Effector CD8-positive, alpha-beta T cell (primary cell): Measurements from ENCODE around the gene ZNF683.

Experiments used
- DNase-seq: peaks from one replicate; lab custom pipeline; 2025; lab: John Stamatoyannopoulos, UW

ZNF683 gene

DNA sequence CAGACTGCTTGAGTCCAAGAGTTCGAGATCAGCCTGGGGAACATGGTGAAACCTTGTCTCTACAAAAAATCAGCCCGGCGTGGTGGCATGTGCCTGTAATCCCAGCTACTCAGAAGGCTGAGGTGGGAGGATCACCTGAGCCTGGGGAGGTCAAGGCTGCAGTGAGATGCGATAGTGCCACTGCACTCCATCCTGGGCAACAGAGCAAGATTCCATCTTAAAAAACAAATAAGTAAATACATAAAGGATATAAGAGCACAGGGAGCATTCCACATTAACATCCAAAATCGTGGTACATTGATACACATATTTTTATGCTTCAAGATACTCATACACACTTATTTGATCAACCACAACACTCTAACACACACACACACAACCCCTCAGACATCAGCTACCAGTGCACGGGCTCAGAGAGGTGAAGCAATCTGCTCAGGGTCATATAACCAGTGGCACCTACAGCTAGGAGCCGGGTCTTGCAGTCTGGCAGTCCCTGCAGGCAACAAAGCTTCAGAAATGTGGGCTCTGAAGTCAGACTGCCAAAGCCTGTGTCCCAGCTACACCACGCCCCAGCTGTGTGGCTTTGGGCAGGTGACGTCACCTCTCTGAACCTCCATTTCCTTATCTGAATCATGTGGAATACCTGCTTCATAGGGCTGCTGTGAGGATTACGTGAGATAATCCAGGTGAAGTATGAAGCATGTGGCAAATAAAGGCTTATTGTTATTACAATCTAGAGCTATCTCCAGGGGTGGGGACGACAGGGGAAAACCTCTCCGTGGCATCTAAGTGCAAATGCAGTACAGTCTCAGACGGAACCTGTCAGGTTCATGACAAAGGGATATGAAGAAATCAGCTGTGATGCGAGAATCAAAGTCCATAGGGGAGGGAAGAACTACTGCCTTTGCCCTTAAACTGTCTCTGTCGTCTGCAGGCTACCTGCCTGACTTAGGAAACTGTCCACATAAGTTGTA, 13.9 kb downstream of the ZNF683 start:
- peak; percentile 45 for DNase-seq

DNA sequence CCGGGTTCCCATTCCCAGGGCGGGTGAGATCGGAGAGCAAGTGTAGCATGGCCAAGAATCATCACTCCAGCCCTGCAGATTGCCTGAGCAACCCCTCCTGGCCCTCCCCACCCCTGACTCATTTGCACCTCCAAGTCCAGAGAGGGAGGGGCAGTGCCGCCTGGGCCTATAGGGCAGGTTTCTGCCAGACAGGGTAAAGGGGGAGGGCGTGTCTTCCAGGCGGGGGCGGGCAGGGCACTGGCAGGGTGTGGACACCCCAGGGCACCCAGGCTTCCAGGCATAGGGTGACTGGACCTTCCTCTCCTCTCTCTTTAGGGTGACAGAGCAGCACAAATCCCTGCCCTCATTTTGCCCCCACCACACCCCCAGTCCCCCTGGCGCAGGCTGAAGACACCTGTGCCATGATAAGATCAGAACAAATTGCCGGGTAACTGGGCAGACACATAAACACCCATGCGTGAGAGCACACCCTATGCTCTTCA, 15.4 kb downstream of the ZNF683 start:
- no peak for DNase-seq

DNA sequence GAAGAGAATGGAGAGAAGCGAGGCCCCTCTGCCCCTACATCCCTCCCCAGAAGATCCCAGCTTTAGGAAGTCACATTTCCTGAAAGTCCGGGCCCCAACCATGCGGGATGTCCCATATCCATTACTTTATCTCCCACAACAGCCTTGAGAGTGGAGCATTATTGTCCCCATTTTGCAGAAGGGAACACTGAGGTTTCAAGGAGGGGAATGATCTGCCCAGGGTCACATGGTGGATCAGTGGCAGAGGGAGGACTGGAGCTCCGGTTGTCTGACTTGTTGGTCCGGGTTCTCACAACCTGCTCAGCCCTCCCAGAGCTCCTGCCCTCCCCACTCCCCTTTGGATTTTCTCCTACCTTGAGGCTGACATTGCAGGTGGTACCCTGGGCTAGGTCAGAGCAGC, 16.4 kb downstream of the ZNF683 start:
- no peak for DNase-seq

DNA sequence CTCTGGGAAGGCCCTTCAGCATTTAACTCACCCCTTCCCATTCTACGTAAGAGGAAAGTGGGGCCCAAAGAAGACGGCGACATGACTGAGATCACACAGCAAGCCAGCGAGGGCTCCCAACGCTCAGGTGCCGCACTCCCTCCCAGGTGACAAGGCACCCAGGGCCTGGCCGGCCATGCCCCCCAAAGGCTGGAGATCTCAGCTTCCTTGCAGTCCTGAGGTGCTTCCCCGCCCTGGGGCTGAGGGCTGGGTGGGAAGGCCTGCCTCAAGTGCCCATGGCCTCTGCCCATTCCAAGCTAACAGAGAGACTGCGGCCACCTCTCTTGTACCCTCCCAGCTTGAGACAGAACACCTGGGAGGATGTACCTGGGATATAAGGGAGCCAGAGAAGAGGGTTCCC, 17.6 kb downstream of the ZNF683 start:
- no peak for DNase-seq

DNA sequence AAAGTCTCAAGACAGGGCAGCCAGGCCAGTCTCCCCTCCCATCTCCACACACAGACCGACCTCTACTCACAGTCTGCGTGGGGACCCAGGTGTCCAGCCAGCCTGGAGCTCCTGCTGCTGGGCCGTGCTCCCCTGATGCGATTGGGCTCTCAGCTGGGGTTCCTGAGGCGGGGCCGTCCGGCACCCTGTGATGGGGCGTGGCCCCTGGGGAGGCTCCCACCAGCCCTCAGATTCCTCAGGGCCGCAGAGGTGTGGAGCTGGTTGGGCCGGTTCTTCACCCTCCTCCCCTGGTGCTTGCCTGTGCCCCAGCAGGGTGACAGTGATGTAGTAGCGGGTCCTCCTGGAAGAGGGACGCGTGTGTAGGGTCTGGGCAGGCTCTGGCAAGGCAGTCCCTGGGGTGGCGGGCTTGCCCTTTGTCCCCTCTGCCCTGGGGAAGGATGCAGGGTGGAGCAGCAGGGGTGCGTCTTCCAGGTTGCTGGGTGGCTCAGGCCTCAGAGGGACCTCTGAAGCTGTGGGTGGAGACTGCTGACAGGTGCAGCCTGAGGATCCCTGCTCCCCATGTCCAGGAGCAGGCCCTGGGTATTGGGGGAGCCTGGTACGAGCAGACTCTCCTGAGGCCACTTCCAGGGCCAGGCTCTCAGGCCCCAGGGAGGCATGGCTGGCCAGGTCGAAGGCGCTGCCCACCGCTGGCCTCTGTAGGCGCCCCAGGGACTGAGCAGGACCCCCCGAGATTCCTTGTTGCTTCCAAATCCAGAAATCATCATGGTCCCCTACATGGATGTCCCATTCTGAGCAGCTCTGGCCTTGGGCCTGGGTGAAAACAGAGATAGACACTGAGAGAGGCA, 18.4 kb downstream of the ZNF683 start, which contains the start of gene CRYBG2:
CRYBG2 (minus strand) TSS at position 155 of the 845 bp plus-strand sequence. CDS start 7,473 bp downstream, outside the sequence.
- no peak for DNase-seq

DNA sequence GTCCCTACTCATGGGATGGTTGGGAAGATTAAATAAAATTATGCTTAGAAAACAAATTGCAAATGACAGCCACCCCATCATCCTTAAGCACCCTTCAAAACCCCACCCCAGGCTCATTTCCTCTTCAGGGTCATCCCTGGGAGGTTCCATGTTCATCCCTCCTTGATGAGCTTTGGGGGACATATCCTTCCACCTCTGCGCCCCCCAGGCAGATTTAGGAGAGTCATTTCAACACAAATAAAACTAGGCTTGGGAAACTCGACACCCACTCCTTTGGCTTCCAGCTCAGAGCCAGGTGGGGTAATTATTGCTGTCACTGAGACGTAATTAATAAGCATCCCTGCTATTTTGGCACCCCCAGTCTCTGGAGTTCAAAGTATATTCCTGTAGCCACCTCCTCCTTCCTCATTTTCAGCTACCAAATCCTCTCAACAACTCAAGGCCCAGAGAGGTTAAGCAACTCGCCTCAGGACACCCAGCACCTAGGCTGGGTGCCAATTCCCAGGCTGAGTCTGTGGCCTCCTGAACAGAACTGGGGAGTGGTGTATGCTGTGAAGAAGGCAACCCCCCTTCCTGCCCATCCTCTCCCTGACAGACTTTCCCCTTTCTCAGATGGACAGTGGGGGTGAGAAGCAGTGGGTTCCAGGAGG, 19.2 kb downstream of the ZNF683 start:
- DNase-seq, result no peak

DNA sequence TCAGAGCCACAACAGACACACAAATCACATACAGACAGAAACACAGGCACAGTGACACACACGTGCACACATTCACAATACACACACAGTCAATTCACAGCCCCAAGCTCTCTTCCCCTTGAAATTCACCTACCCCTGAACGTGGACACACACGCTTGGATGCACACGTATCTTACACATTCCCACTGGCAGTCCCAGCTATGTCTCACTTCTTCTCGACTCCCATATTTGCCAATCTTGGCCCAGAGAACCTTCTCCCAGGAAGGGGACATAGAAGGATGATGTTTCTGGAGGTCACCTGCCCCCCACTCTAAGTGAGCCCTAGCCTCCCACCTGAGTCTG, 20.2 kb downstream of the ZNF683 start:
- no peak for DNase-seq

DNA sequence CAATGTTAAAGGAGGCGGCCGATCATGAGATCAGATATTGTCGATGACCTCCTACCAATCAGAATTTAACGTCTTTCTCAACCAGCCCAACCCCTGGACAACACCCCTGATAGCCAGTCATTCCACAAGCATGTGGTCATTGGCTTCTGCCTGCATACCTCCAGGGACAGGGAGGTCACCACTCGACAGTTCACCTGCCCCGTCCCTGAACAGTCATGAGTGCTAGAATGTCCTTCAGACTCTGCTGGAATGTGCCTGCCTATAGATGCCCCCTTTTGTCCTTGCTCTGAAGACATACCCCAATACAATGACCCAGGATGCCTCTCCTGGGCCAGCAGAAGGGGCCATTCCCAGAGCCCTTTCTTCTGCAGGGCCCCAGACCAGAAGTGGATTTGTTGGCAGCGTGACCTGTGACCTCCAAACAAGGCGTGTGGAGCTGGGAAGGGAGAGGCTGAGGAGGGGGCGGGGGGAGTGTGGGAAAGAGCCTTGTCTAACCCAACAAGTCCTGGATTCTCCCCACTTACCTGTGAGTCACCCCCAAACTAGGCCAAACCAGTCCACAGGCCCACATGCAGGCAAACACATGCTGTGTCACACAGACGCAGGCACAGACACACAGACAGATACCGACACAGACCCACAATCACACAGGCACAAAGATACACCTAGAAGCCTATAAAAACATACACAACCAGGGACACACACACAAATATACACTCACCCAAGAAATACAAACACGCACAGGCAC, 20.8 kb downstream of the ZNF683 start:
- DNase-seq, result no peak

DNA sequence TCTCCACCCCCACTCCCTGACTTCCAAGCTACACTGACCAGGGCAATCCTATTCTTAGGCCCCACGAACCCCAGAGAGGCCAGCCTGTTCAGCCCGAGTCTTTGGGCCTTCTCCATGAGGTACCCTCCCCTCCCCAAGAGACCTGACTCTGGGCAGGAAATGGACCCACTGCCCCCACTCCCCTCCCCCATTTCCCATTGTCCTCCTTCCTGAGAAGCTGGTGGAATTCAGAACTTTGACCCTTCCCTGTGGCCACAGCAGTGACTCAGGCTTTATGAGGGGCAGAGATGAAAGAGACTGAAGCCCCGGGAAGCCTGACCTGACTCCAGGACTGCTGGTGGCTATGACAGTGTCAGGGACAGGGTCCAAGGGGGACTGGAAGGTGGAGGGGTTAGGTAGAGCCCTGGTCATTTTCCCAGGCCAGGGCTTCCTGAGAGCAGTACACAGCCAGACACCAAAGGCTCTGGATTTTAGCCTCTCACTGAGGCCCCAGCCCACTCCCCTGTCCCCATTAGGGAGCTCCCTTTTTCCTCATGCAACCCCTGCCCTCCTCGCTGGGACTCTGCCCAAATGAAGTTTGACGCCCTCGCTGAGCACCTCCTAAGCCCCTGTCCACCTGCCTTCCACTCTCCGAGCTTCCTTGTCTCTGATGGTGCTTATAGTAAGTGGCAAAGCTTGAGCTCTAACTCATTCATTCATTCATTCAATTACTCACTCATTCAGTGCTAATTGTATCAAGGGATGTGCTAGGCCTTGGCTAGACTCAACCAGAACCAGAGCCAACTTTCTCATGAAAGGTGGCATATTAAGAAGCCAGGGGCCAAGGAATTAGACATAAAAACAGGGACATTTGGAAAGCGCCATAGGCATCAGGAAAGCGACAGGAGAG, 21.6 kb downstream of the ZNF683 start:
- no peak for DNase-seq

DNA sequence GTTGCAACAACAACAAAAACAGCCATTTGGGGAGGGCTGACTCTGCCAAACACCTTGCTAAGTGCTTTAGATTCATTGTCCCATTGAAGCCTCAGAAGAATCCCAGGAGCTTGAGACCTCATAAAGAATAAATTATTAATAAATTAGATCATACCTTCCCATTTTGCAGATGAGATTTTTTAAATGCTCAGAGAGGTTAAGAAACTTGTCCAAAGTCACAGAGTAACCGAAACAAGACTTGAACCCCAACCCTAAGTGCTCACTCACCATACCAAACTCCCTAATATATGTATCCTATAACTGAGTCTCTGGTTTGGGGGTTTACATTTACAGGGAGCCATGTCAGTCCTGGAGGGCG, 22.2 kb downstream of the ZNF683 start:
- DNase-seq, result no peak

DNA sequence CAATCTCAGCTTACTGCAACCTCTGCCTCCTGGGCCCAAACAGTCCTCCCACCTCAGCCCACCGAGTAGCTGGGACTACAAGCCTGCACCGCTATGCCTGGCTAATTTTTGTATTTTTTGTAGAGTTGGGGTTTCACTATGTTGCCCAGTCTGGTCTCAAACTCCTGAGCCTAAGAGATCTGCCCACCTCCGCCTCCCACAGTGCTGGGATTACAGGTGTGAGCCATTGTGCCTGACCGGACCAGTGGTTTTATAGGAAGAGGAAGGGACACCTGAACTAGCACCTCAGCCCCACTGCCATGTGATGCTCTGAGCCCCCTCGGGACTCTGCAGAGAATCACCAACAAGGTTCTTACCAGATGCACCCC, 22.7 kb downstream of the ZNF683 start:
- DNase-seq, result no peak

DNA sequence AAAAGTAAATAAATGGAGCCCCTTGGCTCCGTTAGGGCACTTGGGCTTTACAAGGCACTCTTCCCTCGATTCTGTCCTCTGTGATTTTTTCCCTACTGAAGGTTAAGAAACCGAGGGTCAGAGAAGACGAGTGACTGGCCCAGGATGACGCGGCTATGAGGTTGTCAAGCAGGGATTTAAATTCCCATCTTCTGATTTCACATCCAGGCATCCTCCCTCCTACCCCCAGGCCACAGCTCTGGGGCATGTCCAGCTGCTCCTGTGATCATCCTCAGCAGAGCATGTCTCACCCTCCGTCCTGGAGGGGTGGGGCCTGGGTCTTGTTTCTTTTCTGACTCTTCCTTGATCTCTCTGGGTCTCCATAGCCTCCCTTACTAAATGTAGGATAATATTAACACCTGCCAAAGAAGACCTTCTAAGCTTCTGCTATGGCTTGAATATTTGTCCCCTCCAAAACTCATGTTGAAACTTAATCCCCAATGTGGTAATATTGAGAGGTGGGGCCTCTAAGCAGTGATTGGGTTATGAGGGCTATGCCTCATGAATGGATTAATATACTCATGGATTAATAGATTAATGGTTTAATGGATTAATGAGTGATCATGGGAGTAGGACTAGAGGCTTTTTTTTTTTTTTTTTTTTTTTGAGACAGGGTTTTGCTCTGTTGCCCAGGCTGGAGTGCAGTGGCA, 23.2 kb downstream of the ZNF683 start:
- no peak for DNase-seq

DNA sequence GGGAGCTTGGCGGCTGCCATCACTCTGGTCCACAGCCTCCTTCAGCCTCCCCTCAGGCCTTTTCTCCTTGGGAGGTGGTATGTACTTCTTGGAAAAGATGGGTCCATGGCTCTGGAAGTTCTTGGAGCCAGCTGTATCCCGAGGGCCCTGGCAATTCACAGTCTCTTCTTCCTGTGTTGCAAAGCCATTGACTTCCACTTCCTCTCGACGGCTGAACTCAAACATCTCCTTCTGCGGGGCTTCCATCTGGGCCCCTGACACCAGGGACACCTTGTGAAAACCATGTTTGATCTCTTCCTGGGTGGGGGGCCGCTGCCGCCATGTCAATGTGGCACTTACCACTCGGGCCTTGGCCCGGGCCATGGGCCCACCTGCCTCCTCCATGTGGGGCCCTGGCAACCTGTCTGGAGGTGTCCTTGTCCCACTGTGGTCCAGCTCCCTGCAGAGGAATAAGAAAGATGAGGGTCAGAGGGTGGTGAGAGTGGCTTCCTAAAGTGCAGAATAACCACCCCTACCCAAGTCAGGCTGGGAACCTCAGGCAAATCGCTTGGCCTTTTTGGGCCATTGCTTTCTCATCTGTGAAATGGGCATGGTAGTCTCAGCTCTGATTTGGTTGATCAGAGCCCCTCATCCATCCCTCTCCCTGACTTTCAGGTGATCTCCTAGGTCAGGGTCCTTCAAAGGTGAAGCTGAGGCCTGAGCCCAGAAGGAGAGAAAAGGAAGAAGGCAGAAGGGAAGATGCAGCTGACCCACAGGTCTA, 26.1 kb downstream of the ZNF683 start:
- no peak for DNase-seq

DNA sequence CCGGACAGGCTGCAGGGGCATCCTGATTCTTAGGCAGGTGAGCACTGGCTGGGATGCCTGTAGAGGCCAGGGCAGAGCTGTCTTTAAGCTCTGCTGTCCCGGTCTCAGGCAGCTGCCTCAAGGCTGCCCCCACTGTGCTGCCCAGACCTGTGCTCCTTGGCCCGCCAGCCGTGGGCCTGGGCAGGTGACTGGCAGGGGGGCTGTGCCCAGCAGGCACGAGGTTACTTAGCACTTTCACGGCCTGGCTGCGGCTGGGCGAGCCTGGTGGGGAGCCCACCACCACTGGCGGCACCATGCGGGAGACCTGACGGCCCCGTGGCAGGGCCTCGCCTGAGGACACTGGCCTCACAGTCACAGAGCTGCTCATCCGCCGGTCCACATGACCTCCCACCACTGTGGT, 26.8 kb downstream of the ZNF683 start:
- no peak for DNase-seq

DNA sequence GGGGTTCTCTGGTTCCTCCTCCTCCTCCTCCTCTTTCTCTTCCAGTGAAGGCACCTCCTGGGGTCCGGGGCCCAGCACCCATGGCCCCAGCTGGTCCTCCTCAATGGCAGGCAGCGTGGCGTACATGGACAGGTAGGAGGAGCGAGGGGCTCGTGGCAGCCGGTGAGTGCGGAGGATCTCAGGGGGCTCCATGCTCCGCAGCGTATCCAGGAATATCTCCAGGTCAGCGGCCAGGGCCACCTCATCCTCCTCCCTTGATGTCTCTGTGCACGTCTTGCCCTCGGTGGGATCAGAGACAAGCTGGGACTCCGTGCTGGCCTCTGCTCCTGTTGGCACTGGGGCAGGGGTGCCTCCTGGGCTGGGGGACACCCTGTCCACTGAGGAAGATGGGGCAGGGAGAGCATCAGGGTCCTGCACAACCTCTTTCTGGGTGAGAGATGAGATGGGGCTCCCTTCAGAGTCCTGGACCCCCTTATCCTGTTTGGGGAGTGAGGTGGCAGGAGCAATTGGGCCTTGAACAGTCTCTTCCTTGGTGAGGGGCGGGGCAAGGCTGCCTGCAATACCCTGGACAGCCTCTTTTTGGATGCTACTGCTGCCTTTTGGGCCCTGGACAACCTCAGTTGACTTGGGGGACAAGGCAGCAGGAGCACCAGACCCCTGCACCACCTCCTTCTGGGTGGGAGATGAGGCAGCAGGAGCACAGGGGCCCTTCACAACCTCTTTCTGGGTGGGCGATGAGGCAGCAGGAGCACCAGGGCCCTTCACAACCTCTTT, 28.2 kb downstream of the ZNF683 start:
- DNase-seq, result no peak

DNA sequence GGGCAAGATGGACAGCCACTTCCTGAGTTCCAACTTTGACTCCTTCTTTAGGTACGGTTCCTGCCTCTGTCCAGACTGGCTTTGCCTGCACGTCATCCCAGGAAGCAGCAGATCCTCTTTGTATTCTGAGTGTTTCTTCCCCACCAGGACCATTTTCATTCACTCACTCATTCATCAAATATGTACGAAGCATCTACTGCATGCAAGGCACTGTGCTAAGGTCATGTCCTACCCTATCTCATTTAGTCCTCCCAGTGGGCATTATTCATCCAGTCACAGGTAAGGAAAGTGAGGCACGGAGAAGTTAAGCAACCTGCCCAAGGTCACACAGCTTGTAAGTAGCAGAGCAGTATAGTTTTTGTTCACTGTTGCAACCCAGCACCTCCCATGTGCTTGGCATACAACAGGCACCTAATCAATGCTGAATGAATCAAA, 32.5 kb downstream of the ZNF683 start:
- DNase-seq, result no peak

DNA sequence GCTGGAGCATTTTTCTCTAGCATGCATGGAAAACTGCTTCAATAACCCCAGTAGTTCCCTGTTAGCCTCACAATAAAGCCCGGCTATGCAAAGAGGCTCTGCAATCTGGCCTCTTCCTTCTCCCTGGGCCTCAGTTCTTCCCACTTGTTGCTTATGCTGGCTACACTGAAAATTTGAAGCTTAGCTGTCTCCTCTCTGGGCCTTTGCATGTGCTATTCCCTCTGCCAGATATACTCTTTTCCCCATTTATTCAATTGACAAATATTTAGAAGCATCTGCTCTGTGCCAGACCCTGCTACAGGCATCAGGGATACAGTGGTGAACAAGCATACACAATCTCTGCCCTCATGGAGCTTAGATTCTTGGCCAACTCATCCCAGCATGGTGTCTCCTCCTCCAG, 33.9 kb downstream of the ZNF683 start:
- no peak for DNase-seq

DNA sequence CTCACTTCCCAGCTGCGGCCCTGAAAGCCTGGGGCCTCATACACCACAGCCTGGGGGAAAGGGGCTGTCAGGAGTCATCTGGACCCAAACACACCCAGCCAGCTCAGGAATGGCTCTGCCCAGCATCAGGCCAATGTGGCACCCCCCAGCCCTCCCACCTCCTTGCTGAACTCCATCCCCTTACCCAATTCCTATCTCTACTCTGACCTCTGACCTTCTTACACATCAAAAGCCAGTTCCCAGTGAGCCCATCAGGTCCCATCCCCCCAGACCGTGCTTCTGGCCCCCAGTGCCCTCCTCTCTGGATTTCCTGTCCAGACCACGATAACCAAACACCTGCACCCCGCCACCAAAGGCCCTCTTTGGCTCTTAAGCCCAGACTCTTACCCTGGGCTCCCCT, 34.9 kb downstream of the ZNF683 start:
- no peak for DNase-seq

DNA sequence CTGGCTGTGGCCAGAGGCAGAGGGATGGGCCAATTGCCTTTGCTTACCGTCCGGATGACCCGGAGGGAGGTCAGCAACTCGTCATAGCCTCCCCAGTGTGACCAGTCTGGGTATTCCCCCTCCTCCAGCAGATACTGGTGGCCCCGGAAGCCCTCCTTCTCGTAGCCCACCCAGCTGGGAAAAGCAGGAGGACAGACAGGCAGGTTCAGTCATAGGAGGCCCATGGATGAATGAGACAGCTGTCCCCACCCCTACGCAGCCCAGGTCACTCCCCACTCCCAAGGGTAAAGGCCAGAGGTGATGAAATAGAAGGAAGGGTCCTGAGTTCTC, 35.4 kb downstream of the ZNF683 start:
- no peak for DNase-seq
